Measurements from ENCODE around the gene MUC5B. TPM values are rescaled to one million over a fixed set of nuclear protein-coding genes. Genes with fewer than 3 reads are reported as not detected.

Gene MUC5B
- total RNA-seq, 1 experiment from 2014 or later = 3.4 TPM

DNA sequence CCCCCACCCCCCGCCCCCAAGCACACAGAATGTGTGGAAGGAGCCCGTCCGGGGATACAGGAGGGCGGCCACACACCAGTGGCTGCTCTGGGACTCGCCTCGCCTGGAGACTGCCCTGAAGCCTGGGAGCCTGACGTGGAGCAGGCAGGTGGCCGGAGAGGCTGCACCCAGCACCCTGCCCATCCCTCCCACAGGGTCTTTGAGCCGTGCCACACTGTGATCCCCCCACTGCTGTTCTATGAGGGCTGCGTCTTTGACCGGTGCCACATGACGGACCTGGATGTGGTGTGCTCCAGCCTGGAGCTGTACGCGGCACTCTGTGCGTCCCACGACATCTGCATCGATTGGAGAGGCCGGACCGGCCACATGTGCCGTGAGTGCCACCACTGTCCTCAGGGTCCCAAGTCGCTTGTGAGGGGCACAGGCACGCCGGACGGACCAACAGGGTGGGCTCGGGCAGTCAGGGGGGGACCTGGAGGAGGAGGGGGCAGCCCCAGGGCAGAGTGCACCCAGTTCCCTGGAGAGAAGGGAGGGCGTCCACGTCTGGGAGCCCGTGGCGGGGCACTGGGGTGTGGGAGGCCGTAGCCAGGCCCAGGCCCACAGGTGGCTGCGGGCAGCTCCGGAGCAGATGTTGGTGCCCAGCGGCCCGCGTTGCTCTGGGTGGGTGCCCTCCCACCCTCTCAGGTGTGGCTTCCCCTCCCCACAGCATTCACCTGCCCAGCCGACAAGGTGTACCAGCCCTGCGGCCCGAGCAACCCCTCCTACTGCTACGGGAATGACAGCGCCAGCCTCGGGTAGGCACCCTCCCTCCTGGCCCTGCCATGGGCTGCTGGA, 27.0 kb upstream of the MUC5B start:
- Mint-ChIP-seq H3K4me1 (ENCODE audit: low read depth, unreplicated experiment) (no peaks in the 10 kb centered on the region), H3K9me3 (ENCODE audit: low read depth, unreplicated experiment) (no peaks in the 10 kb centered on the region), H3K27me3 (ENCODE audit: unreplicated experiment) (no peaks in the 10 kb centered on the region), H3K36me3 (ENCODE audit: insufficient read depth, unreplicated experiment) (no peaks in the 10 kb centered on the region), H3K27ac (ENCODE audit: unreplicated experiment) (no peak overlapping the region), H3K4me3 (ENCODE audit: low read depth, unreplicated experiment) (no peak overlapping the region)
- BruUV-seq (replicated peaks) = no TSS peak
- TF ChIP-seq, protein P1, sequence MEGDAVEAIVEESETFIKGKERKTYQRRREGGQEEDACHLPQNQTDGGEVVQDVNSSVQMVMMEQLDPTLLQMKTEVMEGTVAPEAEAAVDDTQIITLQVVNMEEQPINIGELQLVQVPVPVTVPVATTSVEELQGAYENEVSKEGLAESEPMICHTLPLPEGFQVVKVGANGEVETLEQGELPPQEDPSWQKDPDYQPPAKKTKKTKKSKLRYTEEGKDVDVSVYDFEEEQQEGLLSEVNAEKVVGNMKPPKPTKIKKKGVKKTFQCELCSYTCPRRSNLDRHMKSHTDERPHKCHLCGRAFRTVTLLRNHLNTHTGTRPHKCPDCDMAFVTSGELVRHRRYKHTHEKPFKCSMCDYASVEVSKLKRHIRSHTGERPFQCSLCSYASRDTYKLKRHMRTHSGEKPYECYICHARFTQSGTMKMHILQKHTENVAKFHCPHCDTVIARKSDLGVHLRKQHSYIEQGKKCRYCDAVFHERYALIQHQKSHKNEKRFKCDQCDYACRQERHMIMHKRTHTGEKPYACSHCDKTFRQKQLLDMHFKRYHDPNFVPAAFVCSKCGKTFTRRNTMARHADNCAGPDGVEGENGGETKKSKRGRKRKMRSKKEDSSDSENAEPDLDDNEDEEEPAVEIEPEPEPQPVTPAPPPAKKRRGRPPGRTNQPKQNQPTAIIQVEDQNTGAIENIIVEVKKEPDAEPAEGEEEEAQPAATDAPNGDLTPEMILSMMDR (IDR thresholded peaks at IDR 0.05; ENCODE audit: unreplicated experiment) = no peak
- intact Hi-C loops (cut with micrococcal nuclease; ENCODE audit: unreplicated experiment) = no loop called here
- CTCF ChIA-PET = no interaction called here
- no peak for DNase-seq

DNA sequence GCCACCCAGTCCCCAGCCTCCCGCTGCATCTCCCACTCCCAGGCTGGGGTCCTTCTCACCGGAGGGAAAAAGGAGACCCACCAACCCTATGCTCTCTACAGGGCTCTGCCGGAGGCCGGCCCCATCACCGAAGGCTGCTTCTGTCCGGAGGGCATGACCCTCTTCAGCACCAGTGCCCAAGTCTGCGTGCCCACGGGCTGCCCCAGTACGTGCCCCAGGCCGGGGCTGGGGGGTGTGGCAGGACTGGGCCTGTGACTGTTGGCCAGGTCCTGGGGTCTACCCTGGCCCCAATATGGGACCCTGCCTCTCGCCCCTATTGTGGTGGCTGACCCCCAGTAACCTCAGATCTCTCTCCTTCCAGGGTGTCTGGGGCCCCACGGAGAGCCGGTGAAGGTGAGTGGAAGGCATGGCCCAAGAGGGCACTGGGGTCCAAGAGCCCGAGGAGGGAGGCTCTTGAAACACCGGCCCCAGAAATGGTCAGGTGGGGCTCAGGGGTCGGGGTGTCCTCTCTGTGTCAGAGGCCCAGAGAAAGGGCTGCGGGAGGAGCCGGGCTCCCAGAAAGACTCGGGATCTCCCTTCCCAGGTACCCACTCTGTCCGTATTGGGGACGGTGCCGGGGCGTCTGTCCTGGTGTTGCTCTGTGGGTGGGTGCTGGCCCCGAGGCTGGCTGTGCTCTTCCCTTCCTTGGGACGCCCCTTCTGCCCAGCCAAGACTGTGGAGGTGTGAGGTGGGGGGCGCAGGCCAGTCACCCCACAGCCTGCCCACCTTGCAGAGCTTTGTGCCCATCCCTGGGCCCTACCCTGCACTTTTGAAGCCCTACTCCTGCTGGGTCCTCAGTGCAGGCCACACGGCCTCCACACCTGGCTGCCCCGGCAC, 26.1 kb upstream of the MUC5B start:
- CTCF ChIA-PET = no interaction called here
- BruUV-seq (replicated peaks) = no TSS peak
- H3K27me3 Mint-ChIP-seq (ENCODE audit: unreplicated experiment) = no peaks in the 10 kb centered on the region
- TF ChIP-seq, protein P1 (IDR thresholded peaks at IDR 0.05; ENCODE audit: unreplicated experiment) = no peak
- H3K4me3 Mint-ChIP-seq (ENCODE audit: low read depth, unreplicated experiment) = no peak overlapping the region
- no peaks in the 10 kb centered on the region for H3K36me3 Mint-ChIP-seq (ENCODE audit: insufficient read depth, unreplicated experiment)
- no peak for DNase-seq
- intact Hi-C loops (cut with micrococcal nuclease; ENCODE audit: unreplicated experiment) = no loop called here
- H3K4me1 Mint-ChIP-seq (ENCODE audit: low read depth, unreplicated experiment) = no peaks in the 10 kb centered on the region
- H3K27ac Mint-ChIP-seq (ENCODE audit: unreplicated experiment) = no peak overlapping the region
- no peaks in the 10 kb centered on the region for H3K9me3 Mint-ChIP-seq (ENCODE audit: low read depth, unreplicated experiment)

GRCh38 chr11:1197431-1197885, 25.4 kb upstream of the MUC5B start:
- Mint-ChIP-seq H3K4me3 (ENCODE audit: low read depth, unreplicated experiment) (no peak overlapping the region), H3K9me3 (ENCODE audit: low read depth, unreplicated experiment) (no peaks in the 10 kb centered on the region), H3K36me3 (ENCODE audit: insufficient read depth, unreplicated experiment) (no peaks in the 10 kb centered on the region), H3K27ac (ENCODE audit: unreplicated experiment) (no peak overlapping the region), H3K27me3 (ENCODE audit: unreplicated experiment) (no peaks in the 10 kb centered on the region), H3K4me1 (ENCODE audit: low read depth, unreplicated experiment) (no peaks in the 10 kb centered on the region)
- BruUV-seq (replicated peaks) = no TSS peak
- no peak for DNase-seq
- intact Hi-C loops (cut with micrococcal nuclease; ENCODE audit: unreplicated experiment) = no loop called here
- TF ChIP-seq, protein P1 (IDR thresholded peaks at IDR 0.05; ENCODE audit: unreplicated experiment) = no peak
- CTCF ChIA-PET = no interaction called here

- no peak overlapping the region for H3K27ac Mint-ChIP-seq (ENCODE audit: unreplicated experiment)
- no peak for DNase-seq
- CTCF ChIA-PET = no interaction called here
- H3K27me3 Mint-ChIP-seq (ENCODE audit: unreplicated experiment) = no peaks in the 10 kb centered on the region
- intact Hi-C loops (cut with micrococcal nuclease; ENCODE audit: unreplicated experiment) = no loop called here
- no peaks in the 10 kb centered on the region for H3K36me3 Mint-ChIP-seq (ENCODE audit: insufficient read depth, unreplicated experiment)
- H3K4me1 Mint-ChIP-seq (ENCODE audit: low read depth, unreplicated experiment) = no peaks in the 10 kb centered on the region
- TF ChIP-seq, protein P1 (IDR thresholded peaks at IDR 0.05; ENCODE audit: unreplicated experiment) = peak; percentile 18
- no TSS peak for BruUV-seq (replicated peaks)
- no peaks in the 10 kb centered on the region for H3K9me3 Mint-ChIP-seq (ENCODE audit: low read depth, unreplicated experiment)
- no peak overlapping the region for H3K4me3 Mint-ChIP-seq (ENCODE audit: low read depth, unreplicated experiment)
Observed at GRCh38 chr11:1197886-1198560, 24.8 kb upstream of the MUC5B start.
